Measurements from ENCODE around the gene MAX.

MAX gene

DNA sequence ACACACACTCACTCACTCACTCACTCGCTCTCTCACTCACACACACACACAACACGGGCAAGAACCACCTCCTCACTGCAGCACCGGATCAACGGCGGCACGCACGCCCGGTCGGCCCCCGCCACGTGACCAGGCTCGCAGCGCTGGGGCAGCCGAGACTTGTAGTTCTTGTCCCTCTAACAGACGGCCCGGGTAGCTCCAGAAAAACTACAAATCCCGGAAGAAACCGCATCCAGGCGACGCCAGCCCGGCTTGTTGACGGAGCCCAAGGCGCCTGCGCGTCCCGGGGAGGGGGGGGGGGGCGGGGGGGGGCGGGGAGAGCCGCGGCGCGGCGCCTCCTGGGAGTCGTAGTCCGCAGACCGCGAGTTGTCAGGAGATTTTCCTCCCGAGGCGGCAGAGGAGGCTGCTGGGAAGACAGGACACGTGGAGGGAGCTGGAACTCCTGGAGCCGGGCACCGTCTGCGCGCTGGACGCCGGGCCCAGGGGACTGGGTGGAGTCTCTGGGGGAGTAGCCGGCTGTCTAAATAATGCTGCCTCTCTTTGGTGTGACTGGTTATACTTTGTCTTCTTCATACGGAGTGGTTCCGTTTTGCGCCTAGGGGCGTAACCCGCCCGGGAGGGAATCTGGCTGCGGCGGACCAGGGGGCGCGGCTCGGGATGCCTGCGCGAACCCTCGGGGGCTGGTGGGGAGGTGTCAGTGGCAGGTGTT, at the start of gene MAX (continued):
- no peak; the same call in 1 of the 2 replicates for TF ChIP-seq ZNF2 (tag by site-specific recombination; IDR thresholded peaks at IDR 0.05)
- no peak; the same call in 1 of the 2 replicates for TF ChIP-seq ZNF596 (tag by site-specific recombination; IDR thresholded peaks at IDR 0.05)
- TF ChIP-seq RBAK (tag by site-specific recombination; IDR thresholded peaks at IDR 0.05): no peak
- TF ChIP-seq ZBTB17 (tag by site-specific recombination; IDR thresholded peaks at IDR 0.05): peak; percentile 81; the same call in 1 of the 2 replicates
- no peak for TF ChIP-seq ZSCAN30 (tag by site-specific recombination; IDR thresholded peaks at IDR 0.05)
- no peak for TF ChIP-seq YY1 (tag by site-specific recombination; IDR thresholded peaks at IDR 0.05)
- TF ChIP-seq SETDB1 (IDR thresholded peaks at IDR 0.05; ENCODE audit: insufficient read length, low read length): no peak
- TF ChIP-seq, protein P1, sequence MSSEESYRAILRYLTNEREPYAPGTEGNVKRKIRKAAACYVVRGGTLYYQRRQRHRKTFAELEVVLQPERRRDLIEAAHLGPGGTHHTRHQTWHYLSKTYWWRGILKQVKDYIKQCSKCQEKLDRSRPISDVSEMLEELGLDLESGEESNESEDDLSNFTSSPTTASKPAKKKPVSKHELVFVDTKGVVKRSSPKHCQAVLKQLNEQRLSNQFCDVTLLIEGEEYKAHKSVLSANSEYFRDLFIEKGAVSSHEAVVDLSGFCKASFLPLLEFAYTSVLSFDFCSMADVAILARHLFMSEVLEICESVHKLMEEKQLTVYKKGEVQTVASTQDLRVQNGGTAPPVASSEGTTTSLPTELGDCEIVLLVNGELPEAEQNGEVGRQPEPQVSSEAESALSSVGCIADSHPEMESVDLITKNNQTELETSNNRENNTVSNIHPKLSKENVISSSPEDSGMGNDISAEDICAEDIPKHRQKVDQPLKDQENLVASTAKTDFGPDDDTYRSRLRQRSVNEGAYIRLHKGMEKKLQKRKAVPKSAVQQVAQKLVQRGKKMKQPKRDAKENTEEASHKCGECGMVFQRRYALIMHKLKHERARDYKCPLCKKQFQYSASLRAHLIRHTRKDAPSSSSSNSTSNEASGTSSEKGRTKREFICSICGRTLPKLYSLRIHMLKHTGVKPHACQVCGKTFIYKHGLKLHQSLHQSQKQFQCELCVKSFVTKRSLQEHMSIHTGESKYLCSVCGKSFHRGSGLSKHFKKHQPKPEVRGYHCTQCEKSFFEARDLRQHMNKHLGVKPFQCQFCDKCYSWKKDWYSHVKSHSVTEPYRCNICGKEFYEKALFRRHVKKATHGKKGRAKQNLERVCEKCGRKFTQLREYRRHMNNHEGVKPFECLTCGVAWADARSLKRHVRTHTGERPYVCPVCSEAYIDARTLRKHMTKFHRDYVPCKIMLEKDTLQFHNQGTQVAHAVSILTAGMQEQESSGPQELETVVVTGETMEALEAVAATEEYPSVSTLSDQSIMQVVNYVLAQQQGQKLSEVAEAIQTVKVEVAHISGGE (tag by site-specific recombination; conservative IDR thresholded peaks at IDR 0.05; ENCODE audit: low read depth): peak; percentile 93
- no peak for TF ChIP-seq ZNF558 (tag by site-specific recombination; IDR thresholded peaks at IDR 0.05)
- TF ChIP-seq ZNF76 (tag by site-specific recombination; IDR thresholded peaks at IDR 0.05; ENCODE audit: borderline replicate concordance, low read depth): peak; percentile 86
- TF ChIP-seq ZNF211 (tag by site-specific recombination; IDR thresholded peaks at IDR 0.05; ENCODE audit: low read depth): no peak
- TF ChIP-seq YY2 (tag by site-specific recombination; IDR thresholded peaks at IDR 0.05): no peak
- TF ChIP-seq ZNF623 (tag by site-specific recombination; IDR thresholded peaks at IDR 0.05): 0 out of 2 replicates have a peak, but pooled peaks have one; percentile 13
- TF ChIP-seq SP2 (tag by site-specific recombination; IDR thresholded peaks at IDR 0.05): peak; percentile 66
- TF ChIP-seq, protein P2, sequence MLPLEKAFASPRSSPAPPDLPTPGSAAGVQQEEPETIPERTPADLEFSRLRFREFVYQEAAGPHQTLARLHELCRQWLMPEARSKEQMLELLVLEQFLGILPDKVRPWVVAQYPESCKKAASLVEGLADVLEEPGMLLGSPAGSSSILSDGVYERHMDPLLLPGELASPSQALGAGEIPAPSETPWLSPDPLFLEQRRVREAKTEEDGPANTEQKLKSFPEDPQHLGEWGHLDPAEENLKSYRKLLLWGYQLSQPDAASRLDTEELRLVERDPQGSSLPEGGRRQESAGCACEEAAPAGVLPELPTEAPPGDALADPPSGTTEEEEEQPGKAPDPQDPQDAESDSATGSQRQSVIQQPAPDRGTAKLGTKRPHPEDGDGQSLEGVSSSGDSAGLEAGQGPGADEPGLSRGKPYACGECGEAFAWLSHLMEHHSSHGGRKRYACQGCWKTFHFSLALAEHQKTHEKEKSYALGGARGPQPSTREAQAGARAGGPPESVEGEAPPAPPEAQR (tag by site-specific recombination; IDR thresholded peaks at IDR 0.05): no peak
- no peak for TF ChIP-seq ZNF138 (tag by site-specific recombination; IDR thresholded peaks at IDR 0.05; ENCODE audit: borderline replicate concordance)
- no peak for TF ChIP-seq ZNF776 (tag by site-specific recombination; IDR thresholded peaks at IDR 0.05; ENCODE audit: borderline replicate concordance)
- TF ChIP-seq ZNF701 (tag by site-specific recombination; IDR thresholded peaks at IDR 0.05): no peak
- TF ChIP-seq ZNF571 (tag by site-specific recombination; IDR thresholded peaks at IDR 0.05): no peak
- TF ChIP-seq, protein P3, sequence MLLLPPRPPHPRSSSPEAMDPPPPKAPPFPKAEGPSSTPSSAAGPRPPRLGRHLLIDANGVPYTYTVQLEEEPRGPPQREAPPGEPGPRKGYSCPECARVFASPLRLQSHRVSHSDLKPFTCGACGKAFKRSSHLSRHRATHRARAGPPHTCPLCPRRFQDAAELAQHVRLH (tag by site-specific recombination; IDR thresholded peaks at IDR 0.05): peak; percentile 72; the same call in 1 of the 2 replicates
- TF ChIP-seq ZNF560 (tag by site-specific recombination; IDR thresholded peaks at IDR 0.05; ENCODE audit: borderline replicate concordance): no peak
- no peak for TF ChIP-seq ZNF513 (tag by site-specific recombination; IDR thresholded peaks at IDR 0.05)
- no peak for TF ChIP-seq ZNF654 (tag by site-specific recombination; IDR thresholded peaks at IDR 0.05; ENCODE audit: low read depth)
- TF ChIP-seq ZNF747 (tag by site-specific recombination; IDR thresholded peaks at IDR 0.05): no peak
- TF ChIP-seq ZSCAN4 (tag by site-specific recombination; IDR thresholded peaks at IDR 0.05): peak; percentile 79
- TF ChIP-seq, protein P4, sequence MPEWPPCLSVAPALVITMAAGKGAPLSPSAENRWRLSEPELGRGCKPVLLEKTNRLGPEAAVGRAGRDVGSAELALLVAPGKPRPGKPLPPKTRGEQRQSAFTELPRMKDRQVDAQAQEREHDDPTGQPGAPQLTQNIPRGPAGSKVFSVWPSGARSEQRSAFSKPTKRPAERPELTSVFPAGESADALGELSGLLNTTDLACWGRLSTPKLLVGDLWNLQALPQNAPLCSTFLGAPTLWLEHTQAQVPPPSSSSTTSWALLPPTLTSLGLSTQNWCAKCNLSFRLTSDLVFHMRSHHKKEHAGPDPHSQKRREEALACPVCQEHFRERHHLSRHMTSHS (tag by site-specific recombination; IDR thresholded peaks at IDR 0.05): no peak
- TF ChIP-seq ZNF777 (tag by site-specific recombination; IDR thresholded peaks at IDR 0.05; ENCODE audit: borderline replicate concordance): peak; percentile 41; the same call in 1 of the 2 replicates
- peak; percentile 67 for TF ChIP-seq KLF8 (tag by site-specific recombination; IDR thresholded peaks at IDR 0.05)
- TF ChIP-seq BCL11B (tag by site-specific recombination; IDR thresholded peaks at IDR 0.05; ENCODE audit: low read depth): no peak
- TF ChIP-seq ZFP3 (tag by site-specific recombination; IDR thresholded peaks at IDR 0.05; ENCODE audit: low read depth): no peak
- no peak for TF ChIP-seq ZFP37 (tag by site-specific recombination; IDR thresholded peaks at IDR 0.05)
- no peak for TF ChIP-seq ZNF132 (tag by site-specific recombination; IDR thresholded peaks at IDR 0.05; ENCODE audit: borderline replicate concordance)
- no peak for TF ChIP-seq FEZF1 (tag by site-specific recombination; IDR thresholded peaks at IDR 0.05)
